ENCODE results near the gene GOLGA6B.
"Not testable (repeated sequence)": the region's sequence is repeated elsewhere in the genome, so short reads cannot be mapped to it uniquely, and the experiment has no call there.

DNA sequence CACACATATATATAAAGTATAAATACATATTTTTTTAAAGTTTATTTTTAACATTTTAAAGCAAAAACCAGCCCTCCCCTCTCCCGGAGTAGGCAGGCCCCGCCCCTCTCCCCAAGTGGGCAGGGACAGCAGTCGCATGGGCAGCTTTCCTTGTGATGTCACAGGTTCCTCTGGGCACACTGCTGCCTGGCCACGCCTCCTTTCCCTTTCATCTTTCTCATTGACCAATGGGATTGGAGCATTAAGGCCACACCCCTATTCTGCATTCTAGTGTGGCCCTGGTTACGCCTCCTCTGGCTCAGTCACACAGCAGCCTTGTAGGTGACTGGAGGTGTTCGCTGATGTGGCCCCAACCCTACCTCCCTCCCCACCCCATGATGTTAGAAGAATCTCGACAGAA lies at the start of gene GOLGA6B:
- TF ChIP-seq RAD21 (IDR thresholded peaks at IDR 0.05; ENCODE audit: low read depth); SIN3A (IDR thresholded peaks at IDR 0.05; ENCODE audit: low read depth); SP1 (IDR thresholded peaks at IDR 0.05; ENCODE audit: low read depth); POLR2AphosphoS5 (IDR thresholded peaks at IDR 0.05; ENCODE audit: low read depth, low read length); CEBPB (IDR thresholded peaks at IDR 0.05; ENCODE audit: low read depth); POLR2A (IDR thresholded peaks at IDR 0.05; ENCODE audit: borderline replicate concordance, extremely low read depth, insufficient read depth, insufficient read length): not testable (repeated sequence)
- TF ChIP-seq, protein P1, sequence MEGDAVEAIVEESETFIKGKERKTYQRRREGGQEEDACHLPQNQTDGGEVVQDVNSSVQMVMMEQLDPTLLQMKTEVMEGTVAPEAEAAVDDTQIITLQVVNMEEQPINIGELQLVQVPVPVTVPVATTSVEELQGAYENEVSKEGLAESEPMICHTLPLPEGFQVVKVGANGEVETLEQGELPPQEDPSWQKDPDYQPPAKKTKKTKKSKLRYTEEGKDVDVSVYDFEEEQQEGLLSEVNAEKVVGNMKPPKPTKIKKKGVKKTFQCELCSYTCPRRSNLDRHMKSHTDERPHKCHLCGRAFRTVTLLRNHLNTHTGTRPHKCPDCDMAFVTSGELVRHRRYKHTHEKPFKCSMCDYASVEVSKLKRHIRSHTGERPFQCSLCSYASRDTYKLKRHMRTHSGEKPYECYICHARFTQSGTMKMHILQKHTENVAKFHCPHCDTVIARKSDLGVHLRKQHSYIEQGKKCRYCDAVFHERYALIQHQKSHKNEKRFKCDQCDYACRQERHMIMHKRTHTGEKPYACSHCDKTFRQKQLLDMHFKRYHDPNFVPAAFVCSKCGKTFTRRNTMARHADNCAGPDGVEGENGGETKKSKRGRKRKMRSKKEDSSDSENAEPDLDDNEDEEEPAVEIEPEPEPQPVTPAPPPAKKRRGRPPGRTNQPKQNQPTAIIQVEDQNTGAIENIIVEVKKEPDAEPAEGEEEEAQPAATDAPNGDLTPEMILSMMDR (IDR thresholded peaks at IDR 0.05 in 2 of 3, conservative IDR thresholded peaks at IDR 0.05 in 1 of 3; ENCODE audit: borderline replicate concordance in 1 of 3, insufficient read depth in 1 of 3, low read depth in 2 of 3, low read length in 2 of 3) = not testable (repeated sequence)
- TF ChIP-seq, protein P2, sequence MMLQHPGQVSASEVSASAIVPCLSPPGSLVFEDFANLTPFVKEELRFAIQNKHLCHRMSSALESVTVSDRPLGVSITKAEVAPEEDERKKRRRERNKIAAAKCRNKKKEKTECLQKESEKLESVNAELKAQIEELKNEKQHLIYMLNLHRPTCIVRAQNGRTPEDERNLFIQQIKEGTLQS (IDR thresholded peaks at IDR 0.05) = not testable (repeated sequence)
- TF ChIP-seq, protein P3, sequence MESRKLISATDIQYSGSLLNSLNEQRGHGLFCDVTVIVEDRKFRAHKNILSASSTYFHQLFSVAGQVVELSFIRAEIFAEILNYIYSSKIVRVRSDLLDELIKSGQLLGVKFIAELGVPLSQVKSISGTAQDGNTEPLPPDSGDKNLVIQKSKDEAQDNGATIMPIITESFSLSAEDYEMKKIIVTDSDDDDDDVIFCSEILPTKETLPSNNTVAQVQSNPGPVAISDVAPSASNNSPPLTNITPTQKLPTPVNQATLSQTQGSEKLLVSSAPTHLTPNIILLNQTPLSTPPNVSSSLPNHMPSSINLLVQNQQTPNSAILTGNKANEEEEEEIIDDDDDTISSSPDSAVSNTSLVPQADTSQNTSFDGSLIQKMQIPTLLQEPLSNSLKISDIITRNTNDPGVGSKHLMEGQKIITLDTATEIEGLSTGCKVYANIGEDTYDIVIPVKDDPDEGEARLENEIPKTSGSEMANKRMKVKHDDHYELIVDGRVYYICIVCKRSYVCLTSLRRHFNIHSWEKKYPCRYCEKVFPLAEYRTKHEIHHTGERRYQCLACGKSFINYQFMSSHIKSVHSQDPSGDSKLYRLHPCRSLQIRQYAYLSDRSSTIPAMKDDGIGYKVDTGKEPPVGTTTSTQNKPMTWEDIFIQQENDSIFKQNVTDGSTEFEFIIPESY (IDR thresholded peaks at IDR 0.05; ENCODE audit: extremely low read depth, insufficient replicate concordance, low read length) = not testable (repeated sequence)
- TF ChIP-seq, protein P4, sequence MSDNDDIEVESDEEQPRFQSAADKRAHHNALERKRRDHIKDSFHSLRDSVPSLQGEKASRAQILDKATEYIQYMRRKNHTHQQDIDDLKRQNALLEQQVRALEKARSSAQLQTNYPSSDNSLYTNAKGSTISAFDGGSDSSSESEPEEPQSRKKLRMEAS (IDR thresholded peaks at IDR 0.05) = not testable (repeated sequence)
